Measurements from ENCODE around the gene LRP1B. TPM values are rescaled to one million over a fixed set of nuclear protein-coding genes. Genes with fewer than 3 reads are reported as not detected.
"Not testable (repeated sequence)": the region's sequence is repeated elsewhere in the genome, so short reads cannot be mapped to it uniquely, and the experiment has no call there.

LRP1B gene
- total and polyA plus RNA-seq, 5 experiments from 2014 or later = not detected

- no peaks in the 10 kb centered on the region for H3K4me1 Mint-ChIP-seq
- no peak overlapping the region for H3K4me3 Mint-ChIP-seq
- H3K27me3 Mint-ChIP-seq = no peaks in the 10 kb centered on the region
- no peak for DNase-seq
- peaks cover 0 to 11% (median 2%) of the 10 kb centered on the region in 9 donors for H3K9me3 Mint-ChIP-seq
- POLR2A ChIA-PET = no interaction called here
- no peak overlapping the region for H3K27ac Mint-ChIP-seq
- H3K36me3 Mint-ChIP-seq = no peaks in the 10 kb centered on the region
- no peak for ATAC-seq
These were observed 1132.8 kb downstream of the LRP1B start for GRCh38 chr2:140998017-140998416.

GRCh38 chr2:140994856-140995255 lies 1136.0 kb downstream of the LRP1B start:
- no peaks in the 10 kb centered on the region for H3K36me3 Mint-ChIP-seq
- H3K27me3 Mint-ChIP-seq = no peaks in the 10 kb centered on the region
- H3K4me1 Mint-ChIP-seq = no peaks in the 10 kb centered on the region
- no peak overlapping the region for H3K4me3 Mint-ChIP-seq
- H3K27ac Mint-ChIP-seq = no peak overlapping the region
- POLR2A ChIA-PET = no interaction called here
- no peak for DNase-seq
- ATAC-seq = no peak
- peaks cover 0 to 11% (median 3%) of the 10 kb centered on the region in 9 donors for H3K9me3 Mint-ChIP-seq

GRCh38 chr2:140990416-140990815 lies 1140.4 kb downstream of the LRP1B start:
- Mint-ChIP-seq H3K4me1 (no peaks in the 10 kb centered on the region), H3K27me3 (no peaks in the 10 kb centered on the region), H3K4me3 (no peak overlapping the region), H3K27ac (no peak overlapping the region), H3K9me3 (peaks cover 0 to 14% (median 2%) of the 10 kb centered on the region in 9 donors), H3K36me3 (no peaks in the 10 kb centered on the region)
- POLR2A ChIA-PET = no interaction called here
- ATAC-seq (no peak), DNase-seq (no peak)

GRCh38 chr2:140988597-140988996 lies 1142.2 kb downstream of the LRP1B start:
- H3K27me3 Mint-ChIP-seq = no peaks in the 10 kb centered on the region
- H3K4me3 Mint-ChIP-seq = no peak overlapping the region
- peaks cover 0 to 13% (median 5%) of the 10 kb centered on the region in 9 donors for H3K9me3 Mint-ChIP-seq
- DNase-seq (no peak), ATAC-seq (no peak)
- no peaks in the 10 kb centered on the region for H3K4me1 Mint-ChIP-seq
- no peaks in the 10 kb centered on the region for H3K36me3 Mint-ChIP-seq
- no peak overlapping the region for H3K27ac Mint-ChIP-seq
- POLR2A ChIA-PET = no interaction called here

- Mint-ChIP-seq H3K27me3 (no peaks in the 10 kb centered on the region), H3K27ac (no peak overlapping the region), H3K36me3 (no peaks in the 10 kb centered on the region), H3K4me3 (no peak overlapping the region), H3K9me3 (peaks cover 0 to 11% (median 5%) of the 10 kb centered on the region in 9 donors), H3K4me1 (no peaks in the 10 kb centered on the region)
- no peak for ATAC-seq
- POLR2A ChIA-PET = no interaction called here
- DNase-seq = no peak
These were observed 1144.4 kb downstream of the LRP1B start for GRCh38 chr2:140986456-140986855.

- POLR2A ChIA-PET = no interaction called here
- H3K27ac Mint-ChIP-seq = no peak overlapping the region
- ATAC-seq = no peak
These were observed 1155.6 kb downstream of the LRP1B start for GRCh38 chr2:140975237-140975636.

GRCh38 chr2:140972724-140973123 lies 1158.1 kb downstream of the LRP1B start:
- peaks cover 0 to 41% (median 9%) of the 10 kb centered on the region in 9 donors for H3K9me3 Mint-ChIP-seq
- no peak overlapping the region for H3K27ac Mint-ChIP-seq
- ATAC-seq (no peak), DNase-seq (no peak)
- H3K27me3 Mint-ChIP-seq = no peaks in the 10 kb centered on the region
- no peak overlapping the region for H3K4me3 Mint-ChIP-seq
- no peaks in the 10 kb centered on the region for H3K4me1 Mint-ChIP-seq
- no peaks in the 10 kb centered on the region for H3K36me3 Mint-ChIP-seq
- POLR2A ChIA-PET = no interaction called here

More at GRCh38 chr2:140975237-140975636, 1155.6 kb downstream of the LRP1B start:
- no peak for DNase-seq
- Mint-ChIP-seq H3K36me3 (no peaks in the 10 kb centered on the region), H3K4me1 (no peaks in the 10 kb centered on the region), H3K4me3 (no peak overlapping the region), H3K9me3 (peaks cover 0 to 26% (median 5%) of the 10 kb centered on the region in 9 donors), H3K27me3 (no peaks in the 10 kb centered on the region)

- H3K27me3 Mint-ChIP-seq, H3K36me3 Mint-ChIP-seq, H3K4me1 Mint-ChIP-seq, H3K27ac Mint-ChIP-seq, H3K9me3 Mint-ChIP-seq, ATAC-seq, H3K4me3 Mint-ChIP-seq, DNase-seq, POLR2A ChIA-PET: not testable (repeated sequence)
These were observed 1166.5 kb downstream of the LRP1B start for GRCh38 chr2:140964324-140964723.

- no peaks in the 10 kb centered on the region for H3K4me1 Mint-ChIP-seq
- no peaks in the 10 kb centered on the region for H3K36me3 Mint-ChIP-seq
- H3K27me3 Mint-ChIP-seq = no peaks in the 10 kb centered on the region
- POLR2A ChIA-PET = no interaction called here
- no peak overlapping the region for H3K4me3 Mint-ChIP-seq
- no peak for ATAC-seq
- no peak overlapping the region for H3K27ac Mint-ChIP-seq
- peaks cover 0 to 13% (median 5%) of the 10 kb centered on the region in 9 donors for H3K9me3 Mint-ChIP-seq
- no peak for DNase-seq
These were observed 1180.9 kb downstream of the LRP1B start for GRCh38 chr2:140949932-140950331.

GRCh38 chr2:140947236-140947635 lies 1183.6 kb downstream of the LRP1B start:
- Mint-ChIP-seq H3K9me3 (peaks cover 0 to 19% (median 10%) of the 10 kb centered on the region in 9 donors), H3K4me3 (no peak overlapping the region), H3K4me1 (no peaks in the 10 kb centered on the region), H3K36me3 (no peaks in the 10 kb centered on the region), H3K27me3 (no peaks in the 10 kb centered on the region), H3K27ac (no peak overlapping the region)
- POLR2A ChIA-PET = no interaction called here
- ATAC-seq (no peak), DNase-seq (no peak)

GRCh38 chr2:140943867-140944266 lies 1186.9 kb downstream of the LRP1B start:
- ATAC-seq = no peak

GRCh38 chr2:140942284-140942683 lies 1188.5 kb downstream of the LRP1B start:
- Mint-ChIP-seq H3K27ac (no peak overlapping the region), H3K4me1 (no peaks in the 10 kb centered on the region), H3K36me3 (no peaks in the 10 kb centered on the region), H3K9me3 (peaks cover 2 to 32% (median 11%) of the 10 kb centered on the region in 9 donors), H3K4me3 (no peak overlapping the region), H3K27me3 (no peaks in the 10 kb centered on the region)
- POLR2A ChIA-PET = no interaction called here
- DNase-seq (no peak), ATAC-seq (no peak)

More at GRCh38 chr2:140943867-140944266, 1186.9 kb downstream of the LRP1B start:
- H3K9me3 Mint-ChIP-seq = peaks cover 2 to 32% (median 11%) of the 10 kb centered on the region in 9 donors
- POLR2A ChIA-PET = no interaction called here
- H3K36me3 Mint-ChIP-seq = no peaks in the 10 kb centered on the region
- no peak overlapping the region for H3K4me3 Mint-ChIP-seq
- H3K27me3 Mint-ChIP-seq = no peaks in the 10 kb centered on the region
- H3K27ac Mint-ChIP-seq = no peak overlapping the region
- no peak for DNase-seq
- no peaks in the 10 kb centered on the region for H3K4me1 Mint-ChIP-seq

GRCh38 chr2:140929849-140930248 lies 1201.0 kb downstream of the LRP1B start:
- POLR2A ChIA-PET = no interaction called here
- H3K27me3 Mint-ChIP-seq = no peaks in the 10 kb centered on the region
- peak overlapping the region in 1 of 10 donors; percentile 44 for H3K27ac Mint-ChIP-seq
- peaks cover 0 to 10% (median under 1%) of the 10 kb centered on the region in 9 donors for H3K9me3 Mint-ChIP-seq
- ATAC-seq (no peak), DNase-seq (no peak)
- no peaks in the 10 kb centered on the region for H3K4me1 Mint-ChIP-seq
- H3K36me3 Mint-ChIP-seq = peaks cover 0 to under 1% (median 0%) of the 10 kb centered on the region in 3 donors
- H3K4me3 Mint-ChIP-seq = no peak overlapping the region

GRCh38 chr2:140918426-140918825 lies 1212.4 kb downstream of the LRP1B start:
- H3K9me3 Mint-ChIP-seq = peaks cover 4 to 25% (median 14%) of the 10 kb centered on the region in 9 donors
- ATAC-seq (no peak), DNase-seq (no peak)
- POLR2A ChIA-PET = no interaction called here
- no peak overlapping the region for H3K27ac Mint-ChIP-seq
- no peaks in the 10 kb centered on the region for H3K27me3 Mint-ChIP-seq
- no peak overlapping the region for H3K4me3 Mint-ChIP-seq
- no peaks in the 10 kb centered on the region for H3K4me1 Mint-ChIP-seq
- H3K36me3 Mint-ChIP-seq = no peaks in the 10 kb centered on the region
